K562 (cell line): ENCODE measurements around the gene EGFL7. TPM values are rescaled to one million over a fixed set of nuclear protein-coding genes. Genes with fewer than 3 reads are reported as not detected.
A peak's percentile ranks its signal among the peaks of the same experiment; 100 is the strongest.

Source experiments
- BRF1 ChIP-seq: IDR thresholded peaks from 3 replicates; pipeline ENCODE4 v1.6.1; 2011; ENCODE audit warnings: borderline replicate concordance, mild to moderate bottlenecking; ENCODE audit not compliant: insufficient read length; ENCODE audit errors: extremely low read depth
- CBFB ChIP-seq: sonication (generic); formaldehyde crosslinking; IDR thresholded peaks from 2 replicates; pipeline ENCODE4 v1.4.0; 2020; ENCODE audit warnings: mild to moderate bottlenecking, missing genetic modification reagents
- DPF2 ChIP-seq: fragments of 450-650 bp; IDR thresholded peaks from 2 replicates; pipeline ENCODE4 v1.6.1; 2016
- E2F1 ChIP-seq: sonication (generic); formaldehyde crosslinking; IDR thresholded peaks from 2 replicates; pipeline ENCODE4 v1.8.1; 2023; ENCODE audit warnings: mild to moderate bottlenecking, missing genetic modification reagents, moderate library complexity
- E4F1 ChIP-seq: fragments of 250-450 bp; sonication (Bioruptor Pico); IDR thresholded peaks from 2 replicates; pipeline ENCODE4 v1.5.0; 2021; ENCODE audit warnings: mild to moderate bottlenecking, borderline replicate concordance
- EHMT2 ChIP-seq: fragments of 450-650 bp; IDR thresholded peaks from 2 replicates; pipeline ENCODE4 v1.6.1; 2018; ENCODE audit warnings: antibody characterized with exemption
- FIP1L1 ChIP-seq: fragments of 200-400 bp; formaldehyde crosslinking; IDR thresholded peaks from 2 replicates; pipeline ENCODE4 v1.6.1; 2018; ENCODE audit warnings: mild to moderate bottlenecking, low read depth, low read length; ENCODE audit not compliant: poor library complexity, severe bottlenecking
- HNRNPUL1 ChIP-seq: fragments of 200-400 bp; formaldehyde crosslinking; IDR thresholded peaks from 2 replicates; pipeline ENCODE4 v1.6.1; 2017; ENCODE audit warnings: low read length
- IRF2 ChIP-seq: sonication (generic); formaldehyde crosslinking; IDR thresholded peaks from 2 replicates; pipeline ENCODE4 v1.8.1; 2022; ENCODE audit warnings: mild to moderate bottlenecking, missing genetic modification reagents
- RAD51 ChIP-seq: fragments of 450-650 bp; IDR thresholded peaks from 2 replicates; pipeline ENCODE4 v1.7.1; 2016; ENCODE audit warnings: low read depth, mild to moderate bottlenecking, borderline replicate concordance
- STAT5A ChIP-seq: IDR thresholded peaks from 2 replicates; pipeline ENCODE4 v1.6.1; 2012; ENCODE audit warnings: low read length, inconsistent platforms, borderline replicate concordance
- ZNF780A ChIP-seq: fragments of 250-450 bp; sonication (Bioruptor Pico); IDR thresholded peaks from 2 replicates; pipeline ENCODE4 v1.5.0; 2021; ENCODE audit warnings: mild to moderate bottlenecking
- polyA plus RNA-seq, 8 experiments: library from polyadenylated mRNA; depleted of rRNA in 4 of 8; stranded (reverse) in 5 of 8; unstranded in 3 of 8; fragments of >200 nt; fragmentation: Nextera tagmentation in 2 of 8; fragmentation: Illumina TruSeq in 1 of 8; extraction: Ambion mirVana in 2 of 8; extraction: Trizol in 1 of 8; gene quantifications; 2 replicates each; pipeline versions ENCODE4 v1.2.1 to v1.2.3, GENCODE V29; 2011 to 2014; ENCODE audit warnings: inconsistent platforms in 1 of 8, missing spikeins in 1 of 8
- total RNA-seq, 7 experiments: library from RNA; depleted of rRNA in 6 of 7; stranded (reverse); fragments of >200 nt in 6 of 7; fragmentation: Illumina TruSeq in 2 of 7; extraction: Trizol in 2 of 7; gene quantifications; 2 replicates each; pipeline versions ENCODE4 v1.2.1 to v1.2.3, GENCODE V29; 2011 to 2021; ENCODE audit warnings: low replicate concordance in 1 of 7
- TF ChIP-seq, protein P1 (sequence below): fragments of 450-650 bp; IDR thresholded peaks from 2 replicates; pipeline ENCODE4 v1.7.0; 2016; ENCODE audit warnings: borderline replicate concordance
- TF ChIP-seq, protein P2 (sequence below): IDR thresholded peaks from 2 replicates; pipeline ENCODE4 v1.6.1; 2014; ENCODE audit warnings: antibody characterized with exemption
- TF ChIP-seq, protein P3 (sequence below): IDR thresholded peaks from 2 replicates; pipeline ENCODE4 v1.6.1; 2016; ENCODE audit warnings: missing genetic modification characterization, missing compliant biosample characterization
- TF ChIP-seq, protein P4 (sequence below): fragments of 250-450 bp; sonication (Bioruptor Pico); IDR thresholded peaks from 2 replicates; pipeline ENCODE4 v1.9.0; 2021; ENCODE audit warnings: mild to moderate bottlenecking, inconsistent platforms

Gene EGFL7
- total and polyA plus RNA-seq, 9 of the 15 experiments (the other 6 are each of a cell fraction or from before 2014, with no cell fraction given): 1.5 to 286 (median 55.5) TPM

DNA sequence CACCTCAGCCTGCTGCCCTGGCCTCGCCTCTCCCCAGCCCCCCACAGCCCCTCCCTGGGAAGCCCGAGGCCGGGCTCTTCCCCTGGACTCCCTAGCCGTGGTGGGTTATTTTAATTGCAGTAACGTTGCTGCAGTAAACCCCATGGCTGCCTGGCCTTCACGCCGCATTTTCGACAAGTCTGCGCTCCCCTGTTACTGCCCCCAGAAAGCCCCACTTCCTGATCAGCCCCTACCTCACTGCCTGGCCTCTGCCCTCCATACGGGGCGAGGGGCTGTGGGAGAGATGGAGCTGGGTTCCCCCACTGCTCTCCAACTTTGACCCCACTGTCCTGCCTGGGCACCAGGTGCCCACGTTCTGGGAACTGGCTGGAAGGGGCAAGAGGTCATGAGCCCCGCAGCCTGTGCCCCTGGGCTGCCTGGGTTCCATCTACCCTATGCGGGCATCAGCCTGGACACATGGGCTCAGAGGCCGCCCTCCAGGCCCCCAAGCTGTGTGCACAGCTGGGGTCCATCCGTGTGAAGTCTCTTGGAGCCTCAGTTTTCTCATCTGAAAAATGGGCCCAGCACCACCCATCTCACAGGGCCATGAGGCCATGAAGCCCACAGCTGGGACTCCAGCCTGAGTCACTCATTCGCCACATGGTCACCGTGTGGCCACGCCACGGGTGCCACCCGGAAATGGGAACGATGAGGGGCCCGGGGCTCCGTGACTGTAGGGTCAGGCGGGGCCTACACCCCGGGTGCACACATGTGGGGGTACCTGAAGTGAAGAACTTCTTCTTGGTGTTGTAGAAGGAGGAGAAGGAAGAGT lies 11.5 kb downstream of the EGFL7 start (continued):
- peak; percentile 77 for TF ChIP-seq FIP1L1
- TF ChIP-seq HNRNPUL1: no peak
- no peak for TF ChIP-seq EHMT2
- TF ChIP-seq, protein P1, sequence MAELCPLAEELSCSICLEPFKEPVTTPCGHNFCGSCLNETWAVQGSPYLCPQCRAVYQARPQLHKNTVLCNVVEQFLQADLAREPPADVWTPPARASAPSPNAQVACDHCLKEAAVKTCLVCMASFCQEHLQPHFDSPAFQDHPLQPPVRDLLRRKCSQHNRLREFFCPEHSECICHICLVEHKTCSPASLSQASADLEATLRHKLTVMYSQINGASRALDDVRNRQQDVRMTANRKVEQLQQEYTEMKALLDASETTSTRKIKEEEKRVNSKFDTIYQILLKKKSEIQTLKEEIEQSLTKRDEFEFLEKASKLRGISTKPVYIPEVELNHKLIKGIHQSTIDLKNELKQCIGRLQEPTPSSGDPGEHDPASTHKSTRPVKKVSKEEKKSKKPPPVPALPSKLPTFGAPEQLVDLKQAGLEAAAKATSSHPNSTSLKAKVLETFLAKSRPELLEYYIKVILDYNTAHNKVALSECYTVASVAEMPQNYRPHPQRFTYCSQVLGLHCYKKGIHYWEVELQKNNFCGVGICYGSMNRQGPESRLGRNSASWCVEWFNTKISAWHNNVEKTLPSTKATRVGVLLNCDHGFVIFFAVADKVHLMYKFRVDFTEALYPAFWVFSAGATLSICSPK: no peak
- no peak for TF ChIP-seq ZNF780A (CRISPR knock-in tag)
- peak; percentile 85; the same call in 1 of the 2 replicates for TF ChIP-seq CBFB (CRISPR knock-in tag)
- TF ChIP-seq BRF1: no peak
- TF ChIP-seq DPF2: no peak
- TF ChIP-seq, protein P2, sequence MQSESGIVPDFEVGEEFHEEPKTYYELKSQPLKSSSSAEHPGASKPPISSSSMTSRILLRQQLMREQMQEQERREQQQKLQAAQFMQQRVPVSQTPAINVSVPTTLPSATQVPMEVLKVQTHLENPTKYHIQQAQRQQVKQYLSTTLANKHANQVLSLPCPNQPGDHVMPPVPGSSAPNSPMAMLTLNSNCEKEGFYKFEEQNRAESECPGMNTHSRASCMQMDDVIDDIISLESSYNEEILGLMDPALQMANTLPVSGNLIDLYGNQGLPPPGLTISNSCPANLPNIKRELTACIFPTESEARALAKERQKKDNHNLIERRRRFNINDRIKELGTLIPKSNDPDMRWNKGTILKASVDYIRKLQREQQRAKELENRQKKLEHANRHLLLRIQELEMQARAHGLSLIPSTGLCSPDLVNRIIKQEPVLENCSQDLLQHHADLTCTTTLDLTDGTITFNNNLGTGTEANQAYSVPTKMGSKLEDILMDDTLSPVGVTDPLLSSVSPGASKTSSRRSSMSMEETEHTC: no peak
- no peak for TF ChIP-seq IRF2 (CRISPR knock-in tag)
- TF ChIP-seq, protein P3, sequence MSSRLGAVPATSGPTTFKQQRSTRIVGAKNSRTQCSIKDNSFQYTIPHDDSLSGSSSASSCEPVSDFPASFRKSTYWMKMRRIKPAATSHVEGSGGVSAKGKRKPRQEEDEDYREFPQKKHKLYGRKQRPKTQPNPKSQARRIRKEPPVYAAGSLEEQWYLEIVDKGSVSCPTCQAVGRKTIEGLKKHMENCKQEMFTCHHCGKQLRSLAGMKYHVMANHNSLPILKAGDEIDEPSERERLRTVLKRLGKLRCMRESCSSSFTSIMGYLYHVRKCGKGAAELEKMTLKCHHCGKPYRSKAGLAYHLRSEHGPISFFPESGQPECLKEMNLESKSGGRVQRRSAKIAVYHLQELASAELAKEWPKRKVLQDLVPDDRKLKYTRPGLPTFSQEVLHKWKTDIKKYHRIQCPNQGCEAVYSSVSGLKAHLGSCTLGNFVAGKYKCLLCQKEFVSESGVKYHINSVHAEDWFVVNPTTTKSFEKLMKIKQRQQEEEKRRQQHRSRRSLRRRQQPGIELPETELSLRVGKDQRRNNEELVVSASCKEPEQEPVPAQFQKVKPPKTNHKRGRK: no peak
- no peak for TF ChIP-seq STAT5A
- 0 out of 2 replicates have a peak, but pooled peaks have one; percentile 27 for TF ChIP-seq E2F1
- TF ChIP-seq RAD51: no peak
- TF ChIP-seq E4F1 (CRISPR knock-in tag): 0 out of 2 replicates have a peak, but pooled peaks have one; percentile 43
- TF ChIP-seq, protein P4, sequence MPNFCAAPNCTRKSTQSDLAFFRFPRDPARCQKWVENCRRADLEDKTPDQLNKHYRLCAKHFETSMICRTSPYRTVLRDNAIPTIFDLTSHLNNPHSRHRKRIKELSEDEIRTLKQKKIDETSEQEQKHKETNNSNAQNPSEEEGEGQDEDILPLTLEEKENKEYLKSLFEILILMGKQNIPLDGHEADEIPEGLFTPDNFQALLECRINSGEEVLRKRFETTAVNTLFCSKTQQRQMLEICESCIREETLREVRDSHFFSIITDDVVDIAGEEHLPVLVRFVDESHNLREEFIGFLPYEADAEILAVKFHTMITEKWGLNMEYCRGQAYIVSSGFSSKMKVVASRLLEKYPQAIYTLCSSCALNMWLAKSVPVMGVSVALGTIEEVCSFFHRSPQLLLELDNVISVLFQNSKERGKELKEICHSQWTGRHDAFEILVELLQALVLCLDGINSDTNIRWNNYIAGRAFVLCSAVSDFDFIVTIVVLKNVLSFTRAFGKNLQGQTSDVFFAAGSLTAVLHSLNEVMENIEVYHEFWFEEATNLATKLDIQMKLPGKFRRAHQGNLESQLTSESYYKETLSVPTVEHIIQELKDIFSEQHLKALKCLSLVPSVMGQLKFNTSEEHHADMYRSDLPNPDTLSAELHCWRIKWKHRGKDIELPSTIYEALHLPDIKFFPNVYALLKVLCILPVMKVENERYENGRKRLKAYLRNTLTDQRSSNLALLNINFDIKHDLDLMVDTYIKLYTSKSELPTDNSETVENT: no peak
